ENCODE measurements around the gene OCIAD1. TPM values are rescaled to one million over a fixed set of nuclear protein-coding genes. Genes with fewer than 3 reads are reported as not detected.

The OCIAD1 gene
- total and polyA plus RNA-seq, 2 donors (not counting 1 experiment from before 2014, with no cell fraction given), result 82.3 to 119 TPM

GRCh38 chr4:48827622-48828021 lies 3.3 kb upstream of the OCIAD1 start:
- Mint-ChIP-seq H3K27me3 (no peaks in the 10 kb centered on the region), H3K27ac (no peak overlapping the region), H3K9me3 (ENCODE audit: insufficient read depth) (no peaks in the 10 kb centered on the region), H3K4me1 (peaks cover 22% of the 10 kb centered on the region), H3K4me3 (no peak overlapping the region)
- ChIA-PET POLR2A (no interaction called here), CTCF (no interaction called here)
- H2AFZ ChIP-seq (ENCODE audit: insufficient read depth, low read depth, low read length, poor library complexity, severe bottlenecking), result no peak overlapping the region
- no peak overlapping the region for H3K27ac ChIP-seq (ENCODE audit: low read length in 2 of 2)
- H3K4me1 ChIP-seq (ENCODE audit: control insufficient read depth in 2 of 2, insufficient read depth in 2 of 2, low read length in 2 of 2), result peaks cover 13 to 15% of the 10 kb centered on the region in 2 donors
- ATAC-seq (ENCODE audit: low read depth), result no peak
- no peak for DNase-seq
- no peak for TF ChIP-seq CTCF (IDR thresholded peaks at IDR 0.05)
- no peak for TF ChIP-seq EZH2 (IDR thresholded peaks at IDR 0.05; ENCODE audit: borderline replicate concordance, insufficient read depth, low read depth, low read length, poor library complexity, severe bottlenecking)
- no peaks in the 10 kb centered on the region for H3K27me3 ChIP-seq (replicated peaks in 1 of 4; ENCODE audit: control extremely low read depth in 1 of 4, control insufficient read depth in 3 of 4, insufficient read depth in 4 of 4, low read length in 3 of 4)
- 83% methylated on average over 2 of the region's 5 CpGs for WGBS (ENCODE audit: insufficient coverage)
- peaks cover 16% of the 10 kb centered on the region for H3K79me2 ChIP-seq (ENCODE audit: control insufficient read depth, insufficient read depth, low read length)
- H3K4me3 ChIP-seq (ENCODE audit: control extremely low read depth in 1 of 5, extremely low read depth in 1 of 5, insufficient read depth in 1 of 5, low read depth in 2 of 5, low read length in 4 of 5), result no peak overlapping the region
- no peaks in the 10 kb centered on the region for H4K20me1 ChIP-seq (ENCODE audit: control insufficient read depth, insufficient read depth, low read length, poor library complexity, severe bottlenecking)
- peaks cover 0 to under 1% of the 10 kb centered on the region in 2 experiments for H3K36me3 ChIP-seq (replicated peaks in 1 of 2; ENCODE audit: control extremely low read depth in 1 of 2, control insufficient read depth in 1 of 2, extremely low read depth in 1 of 2, insufficient read depth in 2 of 2, low read length in 1 of 2)
- H3K9ac ChIP-seq (ENCODE audit: low read length), result no peak overlapping the region
- H3K9me3 ChIP-seq (ENCODE audit: control extremely low read depth in 1 of 3, control insufficient read depth in 2 of 3, insufficient read depth in 1 of 3, low read length in 2 of 3), result no peaks in the 10 kb centered on the region
- H3K4me2 ChIP-seq (replicated peaks; ENCODE audit: low read depth, low read length, poor library complexity, severe bottlenecking), result no peak overlapping the region
- intact Hi-C loops (cut with micrococcal nuclease), result no loop called here

- H3K9me3 Mint-ChIP-seq (ENCODE audit: insufficient read depth), result no peaks in the 10 kb centered on the region
- peak overlapping the region; percentile 73 for H3K4me2 ChIP-seq (replicated peaks; ENCODE audit: low read depth, low read length, poor library complexity, severe bottlenecking)
- H3K27ac ChIP-seq (ENCODE audit: low read length in 2 of 2), result peak overlapping the region; percentile 96 to 98
- WGBS (ENCODE audit: insufficient coverage), result 0% methylated on average over 5 of the region's 10 CpGs
- peak overlapping the region; percentile 100 for H3K27ac Mint-ChIP-seq
- ChIA-PET CTCF (interaction anchor here (1.0 kb wide), 1 partner anchor 13 kb away, joined by 3 read pairs; no protein-coding TSS in a partner anchor), POLR2A (no interaction called here)
- ATAC-seq (ENCODE audit: low read depth), result no peak
- peak overlapping the region; percentile 81 to 99 (median 93) for H3K4me3 ChIP-seq (ENCODE audit: control extremely low read depth in 1 of 5, extremely low read depth in 1 of 5, insufficient read depth in 1 of 5, low read depth in 2 of 5, low read length in 4 of 5)
- peaks cover 12 to 26% of the 10 kb centered on the region in 2 experiments for H3K36me3 ChIP-seq (replicated peaks in 1 of 2; ENCODE audit: control extremely low read depth in 1 of 2, control insufficient read depth in 1 of 2, extremely low read depth in 1 of 2, insufficient read depth in 2 of 2, low read length in 1 of 2)
- TF ChIP-seq CTCF (IDR thresholded peaks at IDR 0.05) (no peak), EZH2 (IDR thresholded peaks at IDR 0.05; ENCODE audit: borderline replicate concordance, insufficient read depth, low read depth, low read length, poor library complexity, severe bottlenecking) (no peak)
- H3K9ac ChIP-seq (ENCODE audit: low read length), result peak overlapping the region; percentile 98
- H3K4me3 Mint-ChIP-seq, result peak overlapping the region; percentile 100
- peaks cover 54% of the 10 kb centered on the region for H3K79me2 ChIP-seq (ENCODE audit: control insufficient read depth, insufficient read depth, low read length)
- H3K27me3 ChIP-seq (replicated peaks in 1 of 4; ENCODE audit: control extremely low read depth in 1 of 4, control insufficient read depth in 3 of 4, insufficient read depth in 4 of 4, low read length in 3 of 4), result no peaks in the 10 kb centered on the region
- no peak for DNase-seq
- peaks cover 16% of the 10 kb centered on the region in 2 donors for H3K4me1 ChIP-seq (ENCODE audit: control insufficient read depth in 2 of 2, insufficient read depth in 2 of 2, low read length in 2 of 2)
- no peaks in the 10 kb centered on the region for H3K9me3 ChIP-seq (ENCODE audit: control extremely low read depth in 1 of 3, control insufficient read depth in 2 of 3, insufficient read depth in 1 of 3, low read length in 2 of 3)
- peak overlapping the region; percentile 98 for H2AFZ ChIP-seq (ENCODE audit: insufficient read depth, low read depth, low read length, poor library complexity, severe bottlenecking)
- intact Hi-C loops (cut with micrococcal nuclease), result loop anchor here (1.0 to 5.0 kb wide), 6 partner anchors 51 to 1369 kb away; partner anchors contain the start of genes COMMD8, FRYL, NFXL1 and OCIAD2
- H3K4me1 Mint-ChIP-seq, result peaks cover 21% of the 10 kb centered on the region
- H4K20me1 ChIP-seq (ENCODE audit: control insufficient read depth, insufficient read depth, low read length, poor library complexity, severe bottlenecking), result no peaks in the 10 kb centered on the region
- no peaks in the 10 kb centered on the region for H3K27me3 Mint-ChIP-seq
Observed at GRCh38 chr4:48831532-48832030, 693 bp downstream of the OCIAD1 start.

All from B cell (primary cell).